Right ventricle myocardium superior (tissue), 1 donor: ENCODE measurements around the gene ATAD3B. TPM values are rescaled to one million over a fixed set of nuclear protein-coding genes. Genes with fewer than 3 reads are reported as not detected.
A peak's percentile ranks its signal among the peaks of the same experiment; 100 is the strongest.
"Not testable (repeated sequence)": the region's sequence is repeated elsewhere in the genome, so short reads cannot be mapped to it uniquely, and the experiment has no call there.

Experiments
- ATAC-seq: fragments of 200-7000 bp; cut with Tn5 transposase; one replicate; pipeline ENCODE4 v1.9.1; 2020; ENCODE audit warnings: mild to moderate bottlenecking; ENCODE audit not compliant: poor library complexity
- DNase-seq: peaks from one replicate; pipeline ENCODE4 v3.0.0-alpha.2; 2020
- intact Hi-C: fragments of 100-400 bp; cut with DNase I; formaldehyde crosslinking; loops from one replicate; pipeline ENCODE4 v1.11.2; 2022
- total RNA-seq: library from RNA; stranded (reverse); fragmentation: NEBNext Ultra II Directional; extraction: Animal tissue kit (Norgen Biotek cat#: 25700); gene quantifications from one replicate; pipeline ENCODE4 v1.2.1, GENCODE V29; 2021
- donor health status: DM: no; HTN: yes; CAD: no; lungs with severe emphysema.

Gene ATAD3B
- total RNA-seq, 1 donor from 2014 or later: 7.9 TPM

DNA sequence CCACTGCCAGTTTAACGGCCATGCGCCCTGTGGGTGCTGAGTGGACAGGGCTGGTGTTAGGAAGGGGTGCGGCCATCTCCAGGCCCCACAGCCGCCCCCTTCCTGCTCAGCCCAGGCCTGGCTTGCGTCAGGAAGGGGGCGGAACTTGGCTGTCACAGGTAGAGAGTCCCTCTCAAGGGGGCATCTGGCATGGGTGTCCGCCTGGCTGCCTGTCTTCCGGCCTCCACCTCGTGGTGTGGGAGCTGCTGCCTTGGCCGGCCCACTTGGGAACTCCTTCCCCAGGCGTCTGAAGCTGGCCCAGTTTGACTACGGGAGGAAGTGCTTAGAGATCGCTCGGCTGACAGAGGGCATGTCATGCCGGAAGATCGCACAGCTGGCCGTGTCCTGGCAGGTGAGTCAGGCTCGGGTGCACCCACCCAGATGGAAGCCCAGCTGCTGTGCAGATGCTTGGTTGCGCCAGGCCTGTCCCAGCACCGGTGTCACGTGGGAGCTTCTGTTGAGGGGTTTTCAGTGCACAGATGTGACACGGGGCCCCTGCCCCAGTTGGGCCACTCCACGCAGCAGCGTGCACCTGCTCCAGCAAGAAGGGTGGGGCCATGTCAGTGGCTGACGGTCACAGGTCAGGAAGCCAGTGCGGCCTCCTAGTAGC is 9.1 kb upstream of the ATAD3B start:
- intact Hi-C loops: no loop called here
- DNase-seq (peak; percentile 56), ATAC-seq (no peak)

DNA sequence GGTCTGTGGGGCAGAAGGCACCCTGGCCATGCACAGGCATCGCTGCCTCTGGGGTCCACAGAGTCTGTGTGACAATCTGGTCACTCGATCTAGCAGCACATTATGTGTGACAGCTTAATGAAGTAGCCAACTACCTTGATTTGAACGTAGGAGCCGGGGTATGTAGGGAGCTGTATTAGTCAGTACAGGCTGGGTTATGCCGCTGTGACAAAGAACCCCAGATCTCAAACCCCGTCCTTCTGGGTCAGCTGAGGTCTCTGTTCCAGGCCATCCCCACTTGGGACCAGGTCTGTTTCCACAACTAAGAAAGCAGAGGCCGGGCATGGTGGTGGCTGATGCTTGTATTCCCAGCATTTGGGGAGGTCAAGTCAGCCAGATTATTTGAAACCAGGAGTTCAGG is 8.3 kb upstream of the ATAD3B start:
- DNase-seq: no peak
- intact Hi-C loops: no loop called here
- no peak for ATAC-seq

DNA sequence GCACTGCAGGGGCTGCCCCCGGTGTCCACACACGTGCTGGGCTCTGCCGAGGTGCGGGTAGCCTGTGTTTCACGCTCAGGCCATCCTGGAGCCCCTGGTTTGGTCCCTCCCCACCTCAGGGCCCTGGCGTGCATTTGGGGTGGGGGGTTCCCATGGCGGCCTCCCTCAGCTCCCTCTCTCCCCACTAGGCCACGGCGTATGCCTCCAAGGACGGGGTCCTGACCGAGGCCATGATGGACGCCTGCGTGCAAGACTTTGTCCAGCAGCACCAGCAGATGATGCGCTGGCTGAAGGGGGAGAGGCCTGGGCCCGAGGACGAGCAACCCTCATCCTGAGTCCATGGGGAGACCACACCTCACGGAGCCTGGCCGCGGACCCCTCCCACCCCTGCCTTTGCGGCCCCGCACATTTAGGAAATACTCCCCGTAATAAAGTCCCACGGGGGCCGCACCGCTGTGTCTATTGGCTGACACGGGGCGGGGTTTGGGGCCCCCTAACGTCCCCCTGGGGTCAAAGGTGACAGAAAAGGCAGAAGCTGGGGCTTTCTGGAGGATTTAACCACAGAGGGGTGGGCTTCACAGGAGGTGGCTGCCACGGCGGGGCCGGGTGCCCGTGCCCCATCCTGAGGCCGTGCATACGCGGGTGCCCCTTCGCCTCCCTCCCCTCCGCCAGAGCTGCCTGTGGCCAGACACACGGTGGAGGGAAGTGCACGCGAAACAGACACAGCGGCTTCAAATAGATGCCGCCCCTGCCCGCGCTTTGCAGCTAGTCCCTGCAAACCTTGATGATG is 3.2 kb upstream of the ATAD3B start:
- ATAC-seq, intact Hi-C loops, DNase-seq: not testable (repeated sequence)

DNA sequence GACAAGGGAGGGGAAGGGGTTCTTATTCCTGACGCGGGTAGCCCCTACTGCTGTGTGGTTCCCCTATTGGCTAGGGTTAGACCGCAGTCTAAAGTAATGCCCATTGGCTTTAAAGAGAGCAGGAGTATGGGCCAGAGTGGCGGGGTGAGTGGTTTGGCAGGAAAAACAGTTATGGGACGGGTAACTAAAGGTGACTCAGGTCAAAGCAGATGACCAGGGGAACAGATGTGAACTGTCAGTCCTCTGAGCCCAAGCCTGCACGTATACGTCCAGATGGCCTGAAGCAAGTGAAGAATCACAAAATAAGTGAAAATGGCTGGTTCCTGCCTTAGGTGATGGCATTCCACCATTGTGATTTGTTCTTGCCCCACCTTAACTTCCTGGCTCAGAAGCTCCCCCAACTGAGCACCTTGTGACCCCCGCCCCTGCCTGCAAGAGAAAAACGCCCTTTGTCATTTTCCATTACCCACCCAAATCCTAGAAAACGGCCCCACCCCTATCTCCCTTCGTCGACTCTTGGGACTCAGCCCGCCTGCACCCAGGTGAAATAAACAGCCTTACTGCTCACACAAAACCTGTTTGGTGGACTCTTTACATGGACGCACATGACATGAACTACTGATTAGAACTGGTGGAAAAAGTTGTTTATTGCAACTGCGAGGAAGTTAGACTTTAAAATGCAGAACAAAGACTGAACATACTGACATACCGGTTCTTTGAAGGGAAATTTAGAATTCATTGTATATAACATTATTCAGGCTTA is 758 bp upstream of the ATAD3B start:
- no peak for DNase-seq
- intact Hi-C loops: no loop called here
- no peak for ATAC-seq

DNA sequence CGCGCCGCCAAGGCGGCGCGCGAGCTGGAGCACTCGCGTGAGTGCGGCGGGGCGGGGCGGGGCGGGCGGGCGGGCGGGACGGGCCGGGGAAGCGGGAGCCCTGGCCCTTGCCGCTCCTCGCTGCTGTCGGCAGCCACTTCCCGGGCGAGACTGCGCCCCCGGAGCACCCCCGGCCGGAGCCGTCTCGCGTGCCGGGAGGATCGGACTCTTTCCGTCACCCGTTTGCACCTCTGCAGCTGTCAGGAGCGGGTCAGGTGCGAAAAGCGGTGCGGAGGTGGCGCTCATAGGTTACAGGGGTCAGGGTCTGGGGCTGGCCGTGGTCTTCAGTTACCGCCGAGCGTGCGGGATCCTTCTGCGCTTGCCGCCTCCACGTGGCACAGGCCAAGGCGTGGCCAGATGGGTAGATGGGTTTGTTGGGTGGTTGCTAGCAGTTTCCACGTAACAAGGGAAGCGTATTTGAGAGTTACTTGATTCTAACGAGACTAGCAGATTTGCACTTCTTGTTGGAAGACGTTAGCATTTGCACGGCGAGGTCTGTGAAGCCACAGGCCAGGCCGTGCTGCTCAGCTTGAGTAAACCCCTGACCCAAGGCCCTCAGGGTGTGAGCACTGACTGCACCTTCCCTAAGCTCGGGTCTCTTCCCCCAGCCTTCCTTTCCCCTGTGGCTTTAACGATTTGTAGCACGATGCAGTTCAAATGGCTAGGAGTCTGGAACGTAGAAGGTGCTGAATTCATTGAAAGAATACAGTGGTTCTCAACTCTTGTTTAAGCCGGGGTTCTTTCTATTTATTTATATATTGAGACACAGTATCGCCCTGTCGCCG is 700 bp downstream of the ATAD3B start:
- ATAC-seq, DNase-seq, intact Hi-C loops: not testable (repeated sequence)

DNA sequence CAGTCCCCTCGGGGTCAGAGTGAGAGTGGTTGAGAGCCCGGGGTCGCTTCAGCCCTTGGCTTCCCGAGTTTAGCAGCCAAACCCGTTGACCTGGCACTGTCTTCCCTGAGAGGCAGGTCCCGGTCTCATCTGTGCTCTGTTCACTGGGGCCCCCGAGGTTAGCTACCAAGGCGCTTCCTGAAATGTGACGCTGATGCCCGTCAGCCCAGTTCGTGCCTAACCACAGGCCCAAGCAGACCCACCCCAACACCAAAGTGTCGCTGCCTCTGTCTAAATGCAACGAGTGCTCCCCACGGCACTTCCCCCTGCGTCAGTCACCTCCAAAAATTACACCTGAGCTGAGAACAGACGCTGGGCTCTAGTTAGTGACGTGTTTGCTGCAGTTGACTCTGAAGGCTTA is 4.4 kb downstream of the ATAD3B start:
- intact Hi-C loops, ATAC-seq, DNase-seq: not testable (repeated sequence)

DNA sequence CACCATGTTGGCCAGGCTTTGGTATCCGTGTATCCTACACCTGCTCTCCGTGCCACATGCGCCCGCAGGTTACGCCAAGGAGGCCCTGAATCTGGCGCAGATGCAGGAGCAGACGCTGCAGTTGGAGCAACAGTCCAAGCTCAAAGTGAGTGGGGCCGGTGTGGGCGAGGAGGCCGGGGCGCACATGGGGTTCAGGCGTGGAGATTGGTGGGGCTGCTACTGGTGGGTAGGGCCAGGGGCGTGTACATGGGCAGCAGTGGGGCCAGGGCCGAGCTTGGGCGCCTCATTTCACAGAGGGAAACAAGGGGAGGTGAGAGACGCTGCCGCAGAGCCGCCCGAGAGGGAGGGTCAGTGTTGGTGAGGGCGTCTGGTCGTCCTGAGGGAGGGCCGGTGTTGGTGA is 5.6 kb downstream of the ATAD3B start:
- DNase-seq (no peak), ATAC-seq (no peak)
- intact Hi-C loops: no loop called here

DNA sequence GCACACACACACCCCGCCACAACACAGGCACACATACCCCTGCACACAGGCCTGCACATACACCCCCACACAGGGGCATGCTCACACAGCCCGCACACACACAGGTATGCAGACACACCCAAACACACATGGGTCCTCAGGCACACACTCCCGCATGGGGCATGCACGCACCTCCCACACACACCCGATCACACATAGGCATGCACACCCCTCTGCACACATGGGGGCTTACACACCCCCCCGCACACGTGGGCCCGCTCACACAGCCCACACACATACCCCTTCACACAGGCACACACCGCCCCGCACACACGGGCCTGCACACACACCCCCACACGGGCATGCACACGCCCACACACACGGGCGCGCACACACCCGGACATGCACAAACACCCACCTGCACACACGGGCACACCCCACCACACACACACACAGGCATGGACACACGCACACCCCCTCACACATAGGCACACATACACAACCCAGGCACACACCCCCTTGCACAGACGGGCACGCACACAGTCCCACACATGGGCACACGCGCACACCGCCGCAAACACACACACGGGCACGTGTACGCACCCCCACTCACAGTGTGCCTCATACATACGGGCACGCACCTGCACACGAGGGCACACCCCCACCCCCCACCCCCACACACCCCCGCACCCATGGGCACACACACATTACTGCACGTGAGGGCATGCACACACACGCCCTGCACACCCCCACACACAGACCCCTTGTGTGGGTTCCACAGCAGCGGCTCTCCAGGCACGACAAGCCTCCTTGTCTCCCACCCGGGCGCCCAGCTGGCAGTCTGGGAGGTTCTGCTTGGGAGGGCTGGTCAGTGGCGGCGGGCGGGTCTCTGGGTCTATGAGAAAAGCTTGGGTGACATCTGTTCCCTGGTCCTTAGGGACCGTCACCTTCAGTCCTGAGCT is 8.3 kb downstream of the ATAD3B start:
- DNase-seq (no peak), ATAC-seq (no peak)
- intact Hi-C loops: no loop called here

DNA sequence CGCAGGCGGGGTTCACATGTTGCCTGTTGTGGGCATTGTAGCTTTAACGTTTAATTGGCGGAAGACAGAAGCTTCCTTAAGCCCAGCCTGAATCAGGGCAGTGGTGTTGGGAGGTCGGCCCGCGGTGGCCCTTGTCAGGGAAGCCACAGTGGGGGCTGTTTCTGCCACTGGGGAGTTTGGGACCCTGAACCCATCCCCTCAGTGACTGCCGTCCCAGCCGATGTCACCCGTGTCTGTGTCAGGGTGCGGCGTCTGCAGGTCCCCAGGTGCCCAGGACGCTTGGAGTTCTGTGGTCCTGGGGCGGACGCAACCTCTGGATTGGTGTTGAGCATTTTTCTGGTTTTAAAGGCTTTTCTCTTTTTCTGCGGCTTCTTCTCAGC is 8.9 kb downstream of the ATAD3B start:
- intact Hi-C loops, ATAC-seq, DNase-seq: not testable (repeated sequence)

DNA sequence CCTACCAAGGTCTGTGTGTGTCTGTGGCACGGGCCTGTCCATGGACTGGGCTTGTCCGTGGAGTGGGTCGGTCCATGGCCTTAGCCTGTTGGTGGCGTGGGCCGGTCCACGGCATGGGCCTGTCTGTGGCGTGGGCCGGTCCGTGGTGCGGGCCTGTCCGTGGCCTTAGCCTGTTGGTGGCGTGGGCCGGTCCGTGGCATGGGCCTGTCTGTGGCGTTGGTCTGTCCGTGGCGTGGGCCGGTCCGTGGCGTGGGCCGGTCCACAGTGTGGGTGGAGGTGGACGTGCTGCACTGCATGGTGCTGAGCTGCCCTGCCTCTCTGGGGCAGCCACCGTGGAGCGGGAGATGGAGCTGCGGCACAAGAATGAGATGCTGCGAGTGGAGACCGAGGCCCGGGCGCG is 10.2 kb downstream of the ATAD3B start:
- ATAC-seq, DNase-seq, intact Hi-C loops: not testable (repeated sequence)

DNA sequence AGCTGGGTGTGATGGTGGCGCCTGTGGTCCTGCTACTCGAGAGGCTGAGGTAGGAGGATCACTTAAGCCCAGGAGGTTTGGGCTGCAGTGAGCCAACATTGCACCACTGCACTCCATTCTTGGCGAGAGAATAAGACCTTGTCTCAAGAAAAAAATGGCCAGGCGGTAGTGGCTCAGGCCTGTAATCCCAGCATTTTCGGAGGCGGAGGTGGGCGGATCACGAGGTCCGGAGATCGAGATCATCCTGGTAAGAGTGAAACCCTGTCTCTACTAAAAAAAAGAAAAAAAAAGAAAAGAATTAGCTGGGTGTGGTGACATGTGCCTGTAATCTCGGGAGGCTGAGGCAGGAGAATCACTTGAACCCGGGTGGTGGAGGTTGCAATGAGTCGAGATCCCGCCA is 11.3 kb downstream of the ATAD3B start:
- intact Hi-C loops: no loop called here
- DNase-seq (no peak), ATAC-seq (no peak)

DNA sequence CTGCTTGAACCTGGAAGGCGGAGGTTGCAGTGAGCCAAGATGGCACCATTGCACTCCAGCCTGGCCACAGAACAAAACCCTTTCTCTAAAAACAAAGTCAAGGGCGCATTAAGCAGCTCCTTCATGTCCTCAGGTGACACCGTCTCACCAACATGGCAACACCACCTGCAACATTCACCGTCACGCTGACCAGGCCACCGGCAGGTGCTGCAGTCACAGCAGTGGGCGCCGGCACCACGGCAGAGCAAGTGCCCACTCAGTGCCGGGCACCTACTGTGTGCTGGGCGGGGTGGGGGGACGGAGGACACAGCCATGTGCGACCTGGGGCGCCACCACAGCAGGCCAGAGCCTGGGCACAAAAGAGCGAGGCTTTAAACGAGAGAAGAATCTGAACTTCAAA is 12.1 kb downstream of the ATAD3B start:
- DNase-seq: no peak
- intact Hi-C loops: no loop called here
- no peak for ATAC-seq

DNA sequence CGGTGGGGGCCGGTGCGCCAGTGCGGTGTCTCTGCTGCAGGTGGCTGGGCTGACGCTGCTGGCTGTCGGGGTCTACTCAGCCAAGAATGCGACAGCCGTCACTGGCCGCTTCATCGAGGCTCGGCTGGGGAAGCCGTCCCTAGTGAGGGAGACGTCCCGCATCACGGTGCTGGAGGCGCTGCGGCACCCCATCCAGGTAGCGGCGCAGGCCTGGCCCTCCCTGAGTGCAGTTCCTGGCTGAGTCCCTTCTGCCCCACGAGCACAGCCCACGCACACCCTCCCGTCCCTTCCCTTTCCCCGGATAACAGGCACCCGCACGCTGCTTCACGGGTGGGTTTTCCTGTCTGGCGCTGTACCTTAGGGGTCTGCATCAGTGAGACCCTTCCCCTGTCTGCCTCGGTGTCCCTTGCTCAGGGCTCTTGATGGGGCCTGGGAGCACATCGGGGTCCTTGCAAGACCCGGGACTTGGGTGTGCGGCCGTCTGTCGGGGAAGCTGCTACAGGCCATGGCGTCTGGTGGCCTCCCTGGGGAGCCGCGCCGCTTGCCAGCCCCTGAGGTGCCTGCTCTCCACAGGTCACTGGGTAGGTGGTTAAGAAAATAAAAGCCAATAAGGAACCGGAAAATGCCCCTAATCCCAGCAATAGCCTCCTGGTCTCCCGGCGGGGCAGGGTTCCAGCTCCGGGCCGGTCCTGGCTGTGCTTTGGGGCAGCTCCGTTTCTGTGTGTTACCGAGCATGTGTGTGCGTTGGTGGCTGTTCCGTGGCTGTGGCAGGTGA is 13.6 kb downstream of the ATAD3B start:
- intact Hi-C loops, ATAC-seq, DNase-seq: not testable (repeated sequence)

DNA sequence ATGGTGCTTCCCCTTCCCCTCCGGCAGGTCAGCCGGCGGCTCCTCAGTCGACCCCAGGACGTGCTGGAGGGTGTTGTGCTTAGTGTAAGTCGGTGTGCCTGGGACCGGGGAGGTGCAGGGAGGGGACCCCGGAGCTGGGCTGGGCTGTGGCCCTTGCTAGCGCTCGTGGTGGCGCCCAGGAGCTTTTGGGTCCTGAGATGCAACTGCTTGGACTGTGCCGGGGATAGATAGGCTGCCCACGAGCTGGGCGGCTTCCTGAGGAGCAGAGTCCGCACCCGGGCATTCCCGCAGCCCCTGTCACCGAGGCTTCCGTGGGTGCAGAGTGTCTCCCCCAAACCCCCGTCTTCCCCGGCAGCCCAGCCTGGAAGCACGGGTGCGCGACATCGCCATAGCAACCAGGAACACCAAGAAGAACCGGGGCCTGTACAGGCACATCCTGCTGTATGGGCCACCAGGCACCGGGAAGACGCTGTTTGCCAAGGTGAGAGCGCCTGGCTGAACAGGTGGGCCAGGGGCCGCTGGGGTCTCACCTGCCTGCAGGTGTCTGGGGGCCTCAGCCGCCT is 14.3 kb downstream of the ATAD3B start:
- intact Hi-C loops, DNase-seq, ATAC-seq: not testable (repeated sequence)

DNA sequence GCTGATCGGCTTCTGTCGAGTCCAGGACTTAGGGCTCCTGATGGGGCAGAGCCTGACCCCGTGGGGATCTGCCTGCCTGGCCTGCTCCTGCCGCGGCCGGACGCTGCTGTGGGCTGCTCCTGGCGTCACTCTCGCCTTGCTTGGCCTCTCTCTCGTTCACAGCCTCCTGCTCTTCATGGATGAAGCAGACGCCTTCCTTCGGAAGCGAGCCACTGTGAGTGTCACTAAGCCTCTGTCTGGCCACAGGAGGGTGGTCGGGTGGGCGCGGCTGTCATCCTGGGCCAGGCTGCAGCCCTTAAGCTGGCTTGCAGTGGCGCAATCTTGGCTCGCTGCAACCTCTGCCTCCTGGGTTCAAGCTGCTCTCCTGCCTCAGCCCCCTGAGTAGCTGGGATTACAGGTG is 16.1 kb downstream of the ATAD3B start:
- intact Hi-C loops: no loop called here
- ATAC-seq (no peak), DNase-seq (no peak)

DNA sequence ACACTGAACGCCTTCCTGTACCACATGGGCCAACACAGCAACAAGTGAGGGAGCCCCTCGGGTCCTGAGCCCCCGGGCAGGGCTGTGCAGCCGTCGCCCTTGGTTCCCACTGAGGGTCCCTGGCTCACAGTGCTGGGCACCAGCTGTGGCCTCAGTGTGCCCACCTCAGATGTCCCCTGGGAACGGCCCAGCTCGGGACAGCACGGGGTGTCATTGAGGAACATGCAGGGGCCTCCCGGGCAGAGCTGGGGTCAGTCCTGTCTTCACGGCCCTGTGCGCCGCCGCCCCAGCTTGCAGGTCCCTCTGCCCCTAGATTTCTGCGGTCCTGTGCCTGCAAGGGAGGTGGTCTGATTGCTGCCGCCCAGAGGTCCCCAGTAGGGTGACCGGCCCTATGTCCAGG is 17.7 kb downstream of the ATAD3B start:
- DNase-seq (no peak), ATAC-seq (no peak)
- intact Hi-C loops: no loop called here

DNA sequence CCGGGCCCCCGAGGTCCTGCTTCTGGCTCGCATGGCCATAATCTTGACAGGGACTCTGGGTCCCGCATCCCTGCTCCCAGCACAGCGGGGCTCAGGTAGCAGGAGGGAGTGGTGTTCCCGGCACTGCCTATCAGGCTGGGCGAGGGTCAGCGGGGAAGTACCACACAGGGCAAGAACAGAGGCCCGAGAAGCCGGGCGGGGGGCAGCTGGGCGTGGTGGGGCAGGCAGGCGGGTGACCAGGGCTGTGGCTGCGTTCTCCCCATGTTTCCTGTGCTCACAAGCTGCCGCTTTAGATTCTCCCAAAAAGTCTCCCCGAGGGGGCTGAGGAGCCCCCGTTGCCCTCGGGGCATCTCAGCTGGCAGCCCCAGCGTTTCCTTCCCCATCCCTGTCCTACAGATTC is 18.3 kb downstream of the ATAD3B start:
- ATAC-seq: no peak
- DNase-seq: no peak
- intact Hi-C loops: no loop called here
